Hypothalamus (tissue), 51 donors: Measurements from ENCODE around the gene BFSP1.

Experiments used
- DNase-seq, 51 donors: peaks; one replicate each; lab custom pipeline; 2025; lab: John Stamatoyannopoulos, UW

The BFSP1 gene

DNA sequence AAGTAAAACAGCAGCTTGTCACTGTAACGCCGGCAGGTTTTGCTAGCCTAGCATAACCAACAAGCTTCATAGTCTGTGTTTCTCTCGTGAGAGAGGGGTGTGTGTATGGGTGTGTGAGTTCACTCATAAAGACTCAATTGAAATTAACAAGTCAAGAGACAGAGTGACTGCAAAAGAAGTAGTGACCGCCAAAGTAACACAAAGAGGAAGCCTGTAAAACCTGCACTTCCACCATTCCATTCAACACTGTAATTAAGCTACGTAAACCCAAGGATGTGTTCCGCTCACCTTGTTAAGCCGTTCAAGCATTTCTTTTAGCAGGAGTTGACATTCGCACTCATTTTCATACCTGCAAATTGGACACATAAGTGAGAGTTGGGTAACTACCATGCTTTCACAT lies 6.6 kb downstream of the BFSP1 start:
- no peak for DNase-seq

DNA sequence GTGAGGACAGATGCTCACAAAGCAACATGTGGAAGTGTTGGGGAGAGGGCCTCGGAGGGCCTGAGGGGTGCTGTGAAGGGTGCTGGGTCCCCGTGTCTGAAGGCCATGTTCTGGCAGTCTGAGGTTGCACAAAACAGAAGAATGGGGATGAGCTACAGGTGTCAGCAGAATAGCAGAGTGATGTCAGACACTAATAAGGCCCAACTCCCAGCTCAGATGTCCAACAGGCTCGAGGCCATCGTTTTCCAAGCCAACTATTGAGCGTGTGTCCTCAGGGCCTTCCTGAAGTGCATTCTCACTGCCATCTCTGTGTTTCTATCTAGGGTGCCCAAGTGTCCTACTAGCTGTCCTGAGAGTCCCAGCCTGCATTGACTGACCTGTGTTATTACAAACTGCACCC lies 7.9 kb downstream of the BFSP1 start:
- no peak for DNase-seq

DNA sequence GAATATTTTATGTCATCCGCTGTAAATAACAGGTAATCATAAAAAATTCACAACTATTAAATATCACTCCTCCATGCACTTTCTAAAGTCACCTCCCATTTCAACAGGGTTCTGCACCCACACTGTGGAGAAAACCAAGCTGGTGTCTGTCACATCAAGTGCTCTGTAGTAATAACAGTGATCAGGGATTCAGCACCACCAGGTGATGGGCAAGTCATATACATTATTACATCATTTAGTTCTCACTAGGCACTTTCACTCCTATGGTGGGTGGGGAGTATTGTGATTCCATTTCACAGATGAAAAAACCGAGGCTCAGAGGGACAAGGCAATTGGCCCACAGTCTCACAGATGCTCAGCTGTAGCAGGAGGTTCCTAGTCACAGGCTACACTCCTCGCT lies 8.7 kb downstream of the BFSP1 start:
- DNase-seq: no peak

DNA sequence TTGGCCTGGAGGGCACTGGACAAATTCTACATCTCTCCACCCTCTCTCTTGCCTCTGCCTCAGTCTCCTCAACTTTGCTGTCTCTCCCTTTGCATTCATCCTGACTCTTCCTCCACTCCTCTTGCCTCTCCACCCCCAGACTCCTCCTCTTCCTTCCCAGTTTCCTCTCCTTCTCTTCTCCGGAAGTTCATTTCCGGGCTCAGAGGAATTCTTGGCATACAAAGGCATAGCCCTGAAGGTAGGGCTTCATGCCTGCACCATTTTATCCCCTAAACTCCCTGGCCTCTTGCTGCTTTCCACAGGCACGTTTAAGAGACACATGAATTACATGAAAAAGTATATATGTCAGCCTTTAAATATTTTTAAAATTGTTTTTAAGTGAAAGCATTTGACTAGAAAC lies 10.6 kb downstream of the BFSP1 start:
- no peak for DNase-seq

DNA sequence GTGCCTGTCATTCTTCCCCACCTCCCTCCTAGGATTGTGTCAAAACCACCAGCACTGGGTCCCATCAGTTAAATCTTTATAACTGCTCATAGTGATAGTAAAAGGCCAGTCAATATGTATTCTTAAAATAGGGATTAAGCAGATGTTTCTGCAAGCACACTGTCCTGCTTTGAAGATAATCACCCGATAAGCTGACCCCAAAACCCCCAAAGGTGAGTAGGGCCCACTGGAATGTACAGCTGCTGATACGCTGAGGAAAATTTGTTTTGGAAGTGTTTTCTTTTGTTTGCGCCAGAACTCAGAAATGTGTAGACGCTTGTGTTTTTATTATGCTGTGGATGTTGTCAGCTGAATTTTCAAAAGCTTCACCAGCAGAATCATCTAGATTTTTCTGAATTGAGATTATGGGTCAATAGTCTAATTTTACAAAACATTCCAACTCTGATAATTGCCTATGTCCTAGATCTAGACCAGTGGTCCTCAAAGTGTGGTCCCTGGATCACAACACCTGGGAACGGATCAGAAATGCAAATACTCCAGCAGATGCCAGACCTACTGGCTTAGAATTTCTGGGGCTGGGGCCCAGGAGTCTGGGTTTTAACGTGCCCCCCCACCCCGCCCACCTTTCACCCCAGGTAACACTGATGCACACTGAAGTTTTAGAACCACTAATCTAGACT lies 11.4 kb downstream of the BFSP1 start:
- no peak for DNase-seq

DNA sequence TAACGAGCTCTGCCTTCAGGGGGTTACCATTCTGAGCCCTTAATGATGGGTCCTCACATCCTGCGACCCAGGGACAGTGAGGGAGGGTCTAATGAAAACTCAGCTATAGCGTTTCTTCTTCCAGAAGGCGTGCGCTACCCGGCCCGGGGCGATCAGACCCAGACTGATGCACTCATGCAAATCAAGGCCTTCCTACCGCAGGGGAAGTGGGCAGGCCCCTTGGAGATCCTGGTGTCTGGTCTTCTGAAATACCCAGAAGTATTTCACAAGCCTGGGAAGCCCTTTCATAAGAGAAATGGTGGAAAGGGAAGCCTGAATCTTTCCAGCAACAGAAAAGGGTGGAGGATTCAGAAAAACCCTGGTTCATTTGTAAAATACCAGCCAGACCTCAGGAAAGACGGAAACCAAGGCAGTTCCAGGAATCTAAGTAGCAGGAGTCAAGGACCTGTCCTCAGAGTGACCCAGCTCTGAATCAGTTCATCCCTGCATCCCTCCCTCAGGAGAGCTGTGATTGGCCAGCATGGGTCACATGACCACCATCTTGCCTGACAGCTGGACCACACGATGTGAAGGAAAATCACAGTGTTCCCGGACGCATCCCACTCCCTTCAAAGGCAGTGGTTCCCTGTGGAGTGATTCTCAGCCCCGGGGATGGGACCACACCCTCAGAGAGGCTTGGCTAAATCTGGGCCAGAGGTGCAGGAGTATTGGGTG lies 12.7 kb downstream of the BFSP1 start:
- peak in 17 of 51 donors; percentile 2 to 35 (median 11) for DNase-seq

DNA sequence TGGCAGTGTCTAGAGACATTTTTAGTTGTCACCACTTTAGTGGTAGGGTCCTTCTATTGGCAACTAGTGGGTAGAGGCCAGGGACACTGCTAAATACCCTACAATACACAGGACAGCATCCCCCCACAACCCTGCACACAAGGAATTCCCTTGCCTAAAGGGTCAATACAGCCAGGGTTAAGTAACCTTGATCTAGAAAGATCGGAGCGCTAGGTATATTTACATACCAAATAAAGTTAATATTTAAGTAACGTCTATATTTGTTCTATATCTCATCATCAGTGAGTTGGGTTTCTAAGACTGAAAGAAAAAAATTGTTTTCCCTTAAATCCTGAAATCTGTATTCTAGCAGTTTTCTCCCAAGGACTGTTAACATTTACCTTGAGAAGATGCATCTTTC lies 16.1 kb downstream of the BFSP1 start:
- no peak for DNase-seq

DNA sequence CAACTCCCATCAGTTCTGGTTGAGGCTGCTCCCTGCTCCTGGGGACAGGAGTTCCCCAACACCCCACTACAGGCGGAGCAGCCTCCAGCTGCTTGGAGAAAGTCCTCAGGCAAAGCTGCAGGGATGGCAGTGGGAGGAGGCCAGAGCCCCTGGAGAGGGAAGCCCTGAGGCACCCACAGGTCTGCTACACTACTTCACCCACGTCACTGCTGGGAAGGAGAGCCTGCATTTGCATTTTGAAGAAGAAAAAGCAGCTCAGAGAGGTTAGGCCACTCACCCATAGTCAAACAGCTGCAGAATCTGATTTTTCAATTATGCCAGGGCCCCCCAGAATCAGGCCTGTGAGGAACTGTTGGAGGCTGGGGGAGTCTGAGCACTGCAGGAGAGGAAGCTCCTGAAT lies 17.2 kb downstream of the BFSP1 start:
- no peak for DNase-seq

DNA sequence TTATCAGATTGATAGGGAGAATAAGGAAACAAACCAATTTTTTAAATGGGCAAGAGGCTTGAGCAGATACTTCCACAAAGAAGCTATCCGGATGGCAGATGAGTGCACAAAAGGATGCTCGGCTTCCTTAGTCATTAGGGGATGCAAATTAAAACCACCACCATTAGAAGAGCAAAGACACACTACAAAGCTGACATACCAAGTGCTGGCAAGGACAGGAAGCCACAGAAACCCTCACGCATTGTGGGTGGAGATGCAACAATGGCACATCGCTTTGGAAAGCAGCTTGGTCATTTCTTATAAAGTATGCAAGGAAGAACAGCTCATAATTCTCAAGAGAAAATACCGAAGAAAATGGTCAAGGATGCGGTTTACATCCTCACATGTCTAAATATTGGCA lies 19.8 kb downstream of the BFSP1 start:
- no peak for DNase-seq

DNA sequence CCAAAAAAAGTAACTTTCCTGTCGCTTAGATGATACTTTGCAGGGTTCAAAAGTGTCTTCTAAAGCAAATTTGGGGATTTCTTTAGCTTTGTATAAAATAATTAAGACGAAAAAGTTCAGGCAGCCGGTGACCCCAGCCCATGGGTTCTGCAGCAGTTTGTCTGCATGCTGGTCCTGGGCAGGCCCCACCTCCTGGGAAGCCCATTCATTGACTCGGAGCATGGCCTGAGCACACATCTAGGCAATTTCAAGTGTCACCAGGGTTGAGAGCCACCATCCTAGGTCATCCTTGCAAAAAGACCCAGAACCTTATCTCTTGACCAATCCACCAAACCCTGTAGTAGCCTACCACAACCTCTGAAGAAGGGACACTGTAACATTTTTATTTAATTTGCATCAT lies 20.6 kb downstream of the BFSP1 start:
- no peak for DNase-seq

DNA sequence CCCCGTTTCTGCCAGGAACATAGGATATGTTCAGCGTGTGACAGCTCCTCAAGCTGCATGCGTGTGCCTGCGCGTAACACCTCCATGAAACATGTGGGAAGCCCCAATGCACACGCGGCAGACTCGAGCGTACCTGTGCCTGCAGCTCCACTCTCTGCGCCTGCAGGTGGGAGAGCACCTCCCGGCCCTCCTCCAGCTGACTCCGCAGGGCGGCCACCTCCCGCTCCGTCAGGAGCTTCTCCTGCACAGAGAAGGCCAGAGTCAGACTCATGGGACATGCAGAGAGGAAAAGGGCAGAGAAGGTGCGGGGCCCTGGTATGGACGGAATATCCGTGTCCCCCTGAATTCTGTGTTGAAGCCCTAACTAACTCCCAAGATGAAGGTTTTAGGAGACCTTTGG lies 22.4 kb downstream of the BFSP1 start:
- DNase-seq: no peak

DNA sequence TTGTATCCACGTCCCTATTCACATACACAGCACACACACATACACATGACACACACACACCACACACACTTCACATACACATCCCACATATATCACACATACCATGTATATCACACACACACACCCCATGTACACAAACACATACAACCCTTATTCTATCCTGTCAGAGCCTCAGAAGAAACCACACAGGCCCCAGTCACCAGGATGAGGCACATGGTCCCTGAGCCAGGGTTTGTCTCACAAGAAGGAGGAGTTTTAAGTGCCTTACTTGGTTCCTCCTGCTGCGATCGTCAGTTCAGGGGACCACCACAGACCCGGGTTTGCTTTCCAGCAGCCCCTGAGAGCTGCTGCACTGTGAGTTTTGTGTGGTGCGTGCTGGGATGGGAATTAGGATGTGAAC lies 23.6 kb downstream of the BFSP1 start:
- DNase-seq: no peak

DNA sequence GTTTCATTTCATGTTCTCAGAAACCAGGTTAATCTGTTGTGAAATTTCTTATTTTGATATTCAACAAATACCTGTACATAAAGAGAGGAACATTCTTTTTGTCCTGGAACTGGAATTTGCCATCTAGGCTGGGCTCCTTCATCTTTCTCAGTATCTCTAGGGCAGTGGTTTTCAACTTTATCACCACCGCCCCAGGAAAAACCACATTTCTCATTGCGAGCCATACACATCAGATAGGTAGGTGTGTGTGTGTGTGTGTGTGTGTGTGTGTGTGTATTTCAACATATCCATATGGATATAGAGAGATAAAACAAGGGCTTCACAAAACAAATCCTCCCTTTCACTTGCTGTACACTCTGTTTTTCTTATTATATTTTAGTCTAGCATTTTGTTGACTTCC lies 24.1 kb downstream of the BFSP1 start:
- DNase-seq: no peak

DNA sequence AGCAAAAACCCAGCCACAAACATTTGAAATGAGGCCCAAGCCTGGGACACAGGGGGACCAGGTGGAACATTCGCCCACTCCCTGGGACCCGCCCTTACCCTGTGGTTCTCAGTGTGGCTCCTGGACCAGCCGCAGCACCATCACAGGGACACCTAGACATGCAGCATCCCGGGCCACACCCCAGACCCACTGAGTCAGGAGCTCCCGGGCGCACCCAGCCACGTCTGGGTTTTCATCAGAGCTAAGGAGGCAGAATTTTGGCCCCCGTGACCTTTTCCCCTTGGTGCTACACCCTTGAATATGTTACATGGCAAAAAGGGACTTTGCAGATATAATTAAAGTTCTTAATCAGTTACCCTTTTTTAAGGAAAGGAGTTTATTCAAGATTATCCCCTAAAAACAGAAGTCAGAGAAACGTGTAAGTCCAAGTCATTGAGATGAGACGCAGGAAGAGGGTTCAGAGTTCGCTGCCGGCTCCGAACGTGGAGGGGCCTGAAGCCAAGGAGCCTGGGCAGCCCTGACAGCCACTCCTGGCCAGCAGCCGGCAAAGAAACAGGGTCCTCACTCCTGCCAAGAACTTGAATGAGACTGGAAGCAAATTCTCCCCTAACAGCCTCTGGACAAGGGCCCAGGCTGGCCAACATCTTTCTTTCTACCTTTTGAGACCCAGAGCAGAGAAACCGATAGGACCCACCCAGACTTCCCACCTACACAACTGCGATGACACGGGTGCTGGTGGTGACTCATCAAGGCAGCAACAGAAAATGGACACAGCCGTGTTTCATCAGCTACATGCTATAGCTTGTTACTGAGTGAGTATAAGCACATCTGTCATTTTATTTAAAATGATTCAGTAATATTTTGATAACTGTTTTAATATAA lies 25.3 kb downstream of the BFSP1 start:
- peak in 1 of 51 donors; percentile 5 for DNase-seq

DNA sequence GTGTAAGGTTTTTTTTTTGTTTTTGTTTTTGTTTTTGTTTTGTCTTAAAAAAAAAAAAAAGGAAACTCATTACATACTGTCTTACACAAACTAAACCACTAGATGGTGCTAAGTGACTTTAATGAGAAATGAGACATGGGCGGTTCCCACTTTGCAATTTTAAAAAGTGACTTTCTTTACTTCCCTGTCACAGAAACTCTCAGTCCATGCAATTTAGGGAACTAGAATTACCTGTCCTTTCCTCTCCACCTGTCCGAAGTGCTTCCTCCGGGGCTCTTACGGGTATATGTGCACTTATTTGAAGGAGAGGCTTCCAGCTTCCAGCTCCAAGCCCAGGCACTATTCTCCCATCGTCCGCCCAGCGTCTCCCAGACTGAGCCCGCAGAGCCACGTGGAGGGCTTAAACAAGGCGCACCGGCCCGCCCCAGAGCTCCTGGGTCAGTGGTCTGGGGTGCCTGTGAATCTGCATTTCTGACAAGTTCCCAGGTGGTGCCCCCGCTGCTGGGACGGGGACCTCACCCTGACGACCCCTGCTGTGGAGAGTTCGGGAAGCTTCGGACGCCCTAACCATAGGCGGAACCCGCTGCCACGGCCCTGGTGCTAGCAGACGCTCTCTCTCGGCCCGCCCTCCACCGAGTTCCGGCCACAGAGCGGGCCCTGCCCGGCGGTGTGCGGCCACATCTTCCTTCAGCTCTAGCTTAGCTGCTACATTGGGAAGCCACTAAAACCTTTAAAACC lies 26.1 kb downstream of the BFSP1 start:
- peak in 21 of 51 donors; percentile 9 to 67 (median 27) for DNase-seq

DNA sequence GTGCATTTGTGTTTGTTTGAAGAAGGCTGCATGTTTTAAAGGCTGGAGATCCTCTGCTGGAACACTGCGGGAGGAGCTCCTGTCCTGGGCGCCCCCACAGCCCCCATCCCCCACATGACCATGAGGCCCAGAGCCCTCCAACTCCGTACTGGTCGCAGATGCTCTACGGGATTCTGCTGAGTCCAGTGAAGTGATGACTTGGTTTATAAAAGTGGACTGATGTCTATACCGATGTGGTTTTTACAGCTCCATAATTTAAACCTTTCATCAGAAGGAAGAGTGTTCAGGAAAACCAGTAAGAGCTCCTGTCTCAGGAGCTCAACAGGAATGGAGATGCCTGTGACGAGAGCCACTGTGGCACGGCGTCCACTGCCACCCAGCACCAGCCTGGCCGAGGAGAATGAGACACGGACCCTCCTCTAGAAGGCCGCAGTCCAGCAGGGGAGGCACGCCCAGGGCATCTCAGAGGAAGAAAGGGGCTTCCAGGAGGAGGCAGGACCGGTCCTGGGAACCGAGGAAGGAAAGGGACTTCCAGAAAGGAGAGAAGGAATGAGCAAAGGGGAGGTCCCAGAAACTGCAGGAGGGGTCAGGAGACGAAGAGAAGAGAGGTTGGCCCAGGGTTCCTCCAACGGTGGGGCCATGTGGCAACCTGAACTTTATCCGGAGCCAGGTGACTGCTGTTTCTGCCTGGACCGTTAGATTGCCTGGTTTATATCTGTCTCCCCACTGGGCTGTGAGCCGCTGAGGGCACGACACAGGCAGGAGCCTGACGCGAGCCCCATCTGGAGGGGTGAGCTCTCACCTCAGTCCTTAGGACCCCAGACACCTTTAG lies 26.9 kb downstream of the BFSP1 start:
- peak in 1 of 51 donors; percentile 7 for DNase-seq

DNA sequence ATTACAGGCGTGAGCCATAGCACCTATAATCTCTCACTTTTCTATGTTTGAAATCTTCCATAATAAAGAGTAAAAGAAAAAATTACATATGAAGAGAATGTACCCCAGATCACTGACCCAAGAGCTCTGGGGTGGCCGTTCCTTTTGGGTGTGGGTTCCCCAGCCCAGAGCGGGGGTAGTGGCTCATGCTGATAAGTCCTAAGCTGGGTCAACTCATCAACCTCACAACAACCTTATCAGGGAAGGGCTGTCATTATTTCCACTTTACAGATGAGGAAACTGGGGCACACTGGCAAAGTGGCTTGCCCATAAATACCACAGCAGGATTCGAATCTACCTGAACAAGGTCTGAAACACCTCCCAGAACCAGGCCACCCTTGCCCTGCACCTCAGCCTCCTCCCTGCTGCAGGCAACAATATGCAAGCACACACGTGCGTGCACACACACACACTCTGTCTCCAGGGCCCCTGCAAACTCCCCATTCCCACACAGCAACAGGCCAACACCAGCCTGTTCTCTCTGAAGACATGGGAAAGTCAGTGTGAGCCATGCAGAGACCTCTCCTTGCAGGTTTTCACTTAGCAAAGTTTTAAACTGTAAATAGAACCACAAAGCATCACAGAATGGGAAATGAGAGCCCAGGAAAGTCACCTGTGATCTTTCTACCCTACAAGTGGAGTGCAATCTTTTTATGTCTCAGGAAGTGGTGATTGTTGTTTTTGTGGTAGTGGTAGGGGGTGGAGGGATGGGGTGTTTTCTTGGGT lies 27.7 kb downstream of the BFSP1 start:
- DNase-seq: no peak

DNA sequence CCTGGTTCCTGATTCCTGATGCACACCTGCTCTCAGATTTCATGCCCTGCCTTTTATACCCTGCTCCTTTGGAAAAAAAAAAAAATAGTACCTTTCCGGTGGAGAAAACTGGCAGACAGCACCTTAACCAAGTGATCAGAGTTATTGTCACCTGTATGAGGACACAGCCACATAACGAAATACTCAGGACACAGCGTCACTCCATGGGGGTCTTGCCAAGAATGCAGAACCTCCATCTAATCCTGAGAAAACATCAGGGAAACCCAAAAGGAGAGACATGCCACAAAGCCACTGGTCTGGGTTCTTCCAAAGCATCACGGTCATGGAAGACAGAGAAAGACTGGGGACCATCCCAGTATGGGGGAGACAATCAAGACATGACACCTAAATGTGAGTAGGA lies 29.1 kb downstream of the BFSP1 start:
- no peak for DNase-seq

DNA sequence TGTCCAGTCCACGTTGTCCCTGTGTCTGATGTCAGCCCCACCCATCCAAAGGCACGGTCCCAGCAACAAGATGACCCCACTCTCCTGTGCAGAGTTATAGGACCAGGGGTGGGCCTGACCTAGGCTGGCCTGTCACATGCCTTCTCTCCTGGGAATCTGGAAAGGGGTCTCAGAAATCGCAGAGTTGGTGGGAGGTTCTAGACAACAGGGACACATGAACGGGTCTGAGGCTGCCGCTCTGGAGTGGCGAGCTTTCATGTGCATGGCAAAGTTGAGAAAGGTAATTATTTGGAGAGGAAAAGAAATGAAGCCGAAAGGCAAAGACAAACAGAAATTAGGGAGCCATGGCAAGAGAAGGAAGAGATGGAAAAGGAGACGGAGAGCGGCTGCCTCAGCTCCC lies 29.5 kb downstream of the BFSP1 start:
- no peak for DNase-seq
